C1 segment of cervical spinal cord (tissue), 14 donors: ENCODE data around the gene KANTR.
"Not testable (repeated sequence)": the region's sequence is repeated elsewhere in the genome, so short reads cannot be mapped to it uniquely, and the experiment has no call there.

ENCODE experiments used
- DNase-seq, 14 donors: peaks; one replicate each; lab custom pipeline; 2025; lab: John Stamatoyannopoulos, UW

Gene KANTR

DNA sequence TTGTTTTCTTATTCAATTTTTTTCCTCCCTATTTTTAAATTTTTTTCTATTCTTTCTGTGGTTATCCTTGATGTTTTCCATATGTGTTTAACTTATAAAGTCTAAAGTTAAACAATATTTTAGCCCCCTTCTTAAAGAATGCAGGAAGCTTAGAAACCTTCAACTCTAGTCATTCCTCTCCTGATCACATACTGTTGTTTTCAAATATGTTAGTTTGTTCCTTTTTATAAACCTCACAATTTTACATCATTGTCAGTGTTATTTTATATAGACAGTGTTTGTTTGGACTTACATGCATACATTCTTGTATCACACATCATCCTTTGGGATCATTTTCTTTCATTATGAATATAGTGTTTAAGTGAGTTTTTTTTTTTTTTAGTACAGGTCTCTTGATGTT, 31.6 kb downstream of the KANTR start:
- DNase-seq, result no peak

- DNase-seq, result no peak
Observed at GRCh38 chrX:53126377-53126776, 32.4 kb downstream of the KANTR start.

- no peak for DNase-seq
Observed at GRCh38 chrX:53128097-53128749, 34.3 kb downstream of the KANTR start.

DNA sequence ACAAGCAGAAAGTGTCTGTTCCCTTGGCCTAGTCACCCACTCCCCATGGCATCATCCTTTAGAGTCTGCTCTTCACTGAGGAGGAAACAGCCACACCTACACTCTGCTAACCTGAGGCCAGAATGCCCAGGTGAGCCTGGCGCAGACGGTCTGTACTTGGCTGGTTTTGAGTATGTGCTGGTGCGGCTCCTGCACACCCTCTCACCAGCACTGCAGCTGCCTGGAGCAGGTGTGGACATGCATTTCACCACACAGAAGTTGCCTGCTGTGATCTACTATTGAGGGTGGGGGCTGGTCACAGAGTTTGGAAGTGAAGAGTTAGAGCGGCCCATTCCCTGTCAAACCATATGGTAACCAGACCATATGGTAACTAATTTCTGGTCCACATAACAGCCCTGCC, 39.5 kb downstream of the KANTR start:
- DNase-seq, result no peak

DNA sequence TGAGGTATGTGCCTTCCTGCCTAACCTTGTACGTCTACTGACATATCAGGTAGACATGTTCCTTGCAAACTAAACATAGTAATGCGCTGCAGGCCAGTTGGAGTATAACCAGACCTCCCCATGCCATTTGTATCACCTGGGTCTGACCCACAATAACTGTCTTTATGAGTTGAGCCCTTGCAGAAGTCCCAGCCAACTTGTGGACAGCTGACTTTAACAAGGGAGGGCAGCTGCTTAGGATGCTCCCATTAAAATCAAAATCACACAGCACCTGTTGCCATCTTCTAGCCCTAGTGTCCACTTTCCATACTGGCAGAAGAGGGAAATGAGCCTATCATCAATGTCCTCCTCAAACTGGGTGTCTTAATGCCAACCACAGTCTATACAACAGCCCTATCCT, 41.6 kb downstream of the KANTR start:
- no peak for DNase-seq

DNA sequence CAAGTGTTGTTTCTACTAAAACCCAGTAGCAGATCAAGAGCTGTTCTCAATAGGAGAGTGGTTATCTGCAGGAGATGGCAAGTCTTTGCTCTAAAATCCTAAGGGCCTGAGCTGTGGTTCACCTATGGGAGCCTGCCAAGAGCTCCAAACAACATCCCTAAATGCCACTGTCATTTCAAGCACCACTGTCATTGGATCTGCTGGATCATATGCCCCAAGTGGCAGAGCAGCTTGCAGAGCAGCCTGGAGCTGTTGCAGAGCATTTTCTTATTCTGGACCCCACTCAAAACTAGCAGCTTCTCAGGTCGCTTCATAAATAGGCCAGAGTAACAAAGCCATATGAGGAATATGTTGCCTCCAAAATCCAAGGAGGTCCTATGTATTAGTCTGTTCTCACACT, 59.6 kb downstream of the KANTR start:
- no peak for DNase-seq

DNA sequence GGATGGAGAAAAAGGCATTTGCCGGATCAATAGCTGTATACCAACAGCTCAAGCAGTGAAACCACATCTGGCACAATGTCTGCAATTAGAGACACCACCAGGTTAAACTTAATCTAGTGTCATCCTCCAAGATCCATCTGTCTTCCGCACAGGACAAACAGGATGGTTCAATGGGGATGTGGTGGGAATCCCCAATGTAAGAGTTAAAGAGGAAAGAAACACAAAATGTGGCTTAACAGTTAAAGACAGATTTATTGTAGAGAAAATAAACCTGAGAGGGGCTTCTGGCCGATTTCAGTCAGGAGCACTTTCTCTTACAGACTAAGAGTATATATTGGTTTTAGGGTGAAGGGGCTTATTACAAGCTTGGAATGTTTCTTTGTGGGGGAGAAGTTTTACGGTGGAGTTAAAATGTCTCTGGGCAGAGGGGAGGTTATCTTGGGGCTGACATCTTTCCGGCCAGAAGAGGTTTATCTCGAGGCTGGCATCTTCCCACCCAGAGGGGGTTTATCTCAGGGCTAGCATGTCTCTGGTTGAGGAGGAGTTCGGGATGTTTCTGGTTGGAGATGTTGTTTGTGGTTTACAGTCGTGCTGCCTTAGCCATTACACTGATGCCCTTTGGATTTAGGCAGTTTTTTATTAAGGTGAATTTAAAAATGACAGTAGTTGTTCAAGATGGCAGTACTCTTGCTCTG, 61.7 kb downstream of the KANTR start:
- DNase-seq, result no peak

DNA sequence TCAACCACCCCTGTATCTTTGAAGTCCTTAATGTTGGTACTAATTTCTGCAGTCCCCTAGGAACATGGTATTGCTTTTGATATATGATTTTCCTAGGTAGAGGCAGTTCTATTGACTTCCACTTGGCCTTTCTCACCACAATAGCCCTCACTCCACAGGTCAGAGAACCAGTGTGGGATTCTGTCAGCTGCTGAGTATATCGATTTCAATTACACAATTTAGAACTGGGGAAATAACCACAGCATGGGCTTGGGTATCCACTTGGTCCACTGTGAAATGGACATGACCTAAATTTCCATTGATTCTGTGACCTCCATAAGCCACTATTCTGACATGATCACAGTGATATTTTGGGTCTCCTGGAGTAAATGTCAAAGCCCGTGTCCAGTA, 62.3 kb downstream of the KANTR start:
- DNase-seq, result no peak

GRCh38 chrX:53159184-53159583, 65.2 kb downstream of the KANTR start:
- DNase-seq, result no peak

- DNase-seq, result no peak
Observed at GRCh38 chrX:53160297-53160983, 66.5 kb downstream of the KANTR start.

DNA sequence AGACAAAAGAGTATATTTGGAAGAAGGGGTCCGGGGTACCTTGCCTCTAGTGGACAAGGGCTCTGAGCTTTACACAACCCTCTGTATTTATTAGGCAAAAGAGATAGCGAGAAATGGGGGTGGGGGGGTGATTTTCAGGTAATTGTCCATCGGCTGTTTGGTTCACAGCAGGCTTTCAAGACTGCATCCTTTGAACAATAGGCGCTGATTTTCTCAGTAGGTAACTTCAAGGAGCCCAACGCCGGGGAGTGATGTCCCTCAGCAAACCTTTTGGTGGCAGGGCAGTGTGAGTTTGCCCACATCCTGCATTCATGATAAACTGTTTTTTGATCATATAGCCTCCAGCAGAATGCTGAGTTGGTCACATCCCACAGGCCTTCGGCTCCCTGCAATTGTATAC, 69.5 kb downstream of the KANTR start:
- DNase-seq, result no peak

- not testable (repeated sequence) for DNase-seq
Observed at GRCh38 chrX:53164566-53164965, 70.6 kb downstream of the KANTR start.

DNA sequence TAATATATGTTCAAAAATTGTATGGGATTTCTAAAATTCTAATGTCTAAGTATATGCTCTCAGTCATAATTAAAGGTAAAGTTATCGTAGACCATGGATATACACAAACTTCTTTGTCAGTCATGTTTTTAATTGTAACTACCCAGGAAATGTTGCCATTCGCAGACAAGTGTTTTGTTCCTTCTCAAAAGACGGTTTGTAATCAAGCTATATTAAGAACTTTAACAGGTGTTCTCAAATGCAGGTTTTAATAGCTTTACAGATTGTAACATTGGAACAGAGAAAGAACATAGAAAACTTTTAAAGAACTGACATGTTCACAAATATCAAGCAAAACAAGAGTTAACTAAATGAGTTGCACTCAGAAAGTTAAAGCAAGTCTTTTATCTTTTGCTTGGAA, 72.2 kb downstream of the KANTR start:
- no peak for DNase-seq

- DNase-seq, result no peak
Observed at GRCh38 chrX:53171356-53171755, 77.4 kb downstream of the KANTR start.
